ACC112 (cell line): ENCODE data around the gene SEPTIN2.
"Not testable (repeated sequence)": the region's sequence is repeated elsewhere in the genome, so short reads cannot be mapped to it uniquely, and the experiment has no call there.

Experiments used
- H2AFZ ChIP-seq: fragments of 200-600 bp; sonication (generic); one replicate; pipeline ENCODE4 v1.6.0; 2017; ENCODE audit warnings: antibody characterized with exemption, low read length; ENCODE audit not compliant: unreplicated experiment
- H3K27ac ChIP-seq: fragments of 200-600 bp; sonication (generic); 2 replicates; pipeline ENCODE4 v1.5.1; 2014; ENCODE audit warnings: low read depth, mild to moderate bottlenecking, antibody characterized with exemption, low read length, moderate library complexity
- H3K27me3 ChIP-seq: fragments of 200-600 bp; sonication (generic); 2 replicates; pipeline ENCODE4 v1.6.1; 2014; ENCODE audit warnings: mild to moderate bottlenecking, antibody characterized with exemption, low read length, moderate library complexity, mixed read lengths; ENCODE audit not compliant: insufficient read depth
- H3K36me3 ChIP-seq: fragments of 200-600 bp; sonication (generic); 2 replicates; pipeline ENCODE4 v1.6.1; 2016; ENCODE audit warnings: mild to moderate bottlenecking, antibody characterized with exemption, low read length, moderate library complexity, mixed read lengths; ENCODE audit not compliant: insufficient read depth
- H3K4me1 ChIP-seq: fragments of 200-600 bp; sonication (generic); one replicate; pipeline ENCODE4 v1.6.1; 2016; ENCODE audit warnings: low read length, mixed read lengths; ENCODE audit not compliant: insufficient read depth, unreplicated experiment, control insufficient read depth
- H3K4me3 ChIP-seq: fragments of 200-600 bp; sonication (generic); 2 replicates; pipeline ENCODE4 v1.5.1; 2014; ENCODE audit warnings: mild to moderate bottlenecking, low read depth, low read length
- H3K79me2 ChIP-seq: fragments of 200-600 bp; sonication (generic); one replicate; pipeline ENCODE4 v1.6.0; 2016; ENCODE audit warnings: low read length; ENCODE audit not compliant: control insufficient read depth, unreplicated experiment, insufficient read depth

Gene SEPTIN2

GRCh38 chr2:241363426-241363825 lies 47.7 kb downstream of the SEPTIN2 start:
- Histone ChIP-seq H3K27ac (no peak overlapping the region), H2AFZ (no peak overlapping the region), H3K4me3 (peak overlapping the region; percentile 37; the same call in 1 of the 2 replicates), H3K27me3 (no peaks in the 10 kb centered on the region), H3K4me1 (peaks cover 24% of the 10 kb centered on the region), H3K79me2 (peaks cover 73% of the 10 kb centered on the region), H3K36me3 (0 out of 2 replicates have a peak, but pooled peaks cover 5% of the 10 kb centered on the region)

- H3K4me3 ChIP-seq: no peak overlapping the region
- H3K27me3 ChIP-seq: no peaks in the 10 kb centered on the region
- no peak overlapping the region for H2AFZ ChIP-seq
- H3K27ac ChIP-seq: no peak overlapping the region
- peaks cover 18% of the 10 kb centered on the region for H3K4me1 ChIP-seq
- peaks cover 70% of the 10 kb centered on the region for H3K79me2 ChIP-seq
- 0 out of 2 replicates have a peak, but pooled peaks cover 5% of the 10 kb centered on the region for H3K36me3 ChIP-seq
These were observed 49.1 kb downstream of the SEPTIN2 start for GRCh38 chr2:241364781-241365180.

DNA sequence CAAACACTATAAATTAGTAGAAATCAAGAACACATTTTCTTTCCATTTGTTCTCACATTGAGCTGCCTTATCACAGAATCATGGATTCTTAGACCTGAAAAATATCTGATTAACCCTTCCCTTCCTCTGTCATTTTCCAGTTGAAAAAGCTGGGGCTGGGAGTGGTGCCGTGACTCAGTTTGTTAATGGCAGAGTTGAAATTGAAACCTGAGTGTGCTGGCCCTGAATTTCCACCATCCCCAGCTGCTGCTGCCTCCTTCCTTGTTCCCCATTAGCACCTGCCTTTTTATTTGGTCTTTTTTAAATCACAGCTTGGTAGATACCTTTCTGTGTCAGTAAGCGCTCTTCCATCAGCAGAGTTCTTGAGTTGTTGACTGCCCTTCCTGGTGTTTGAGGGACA lies 51.0 kb downstream of the SEPTIN2 start:
- Histone ChIP-seq H2AFZ (no peak overlapping the region), H3K79me2 (peaks cover 67% of the 10 kb centered on the region), H3K4me3 (no peak overlapping the region), H3K36me3 (0 out of 2 replicates have a peak, but pooled peaks cover 8% of the 10 kb centered on the region), H3K4me1 (peaks cover 18% of the 10 kb centered on the region), H3K27ac (no peak overlapping the region), H3K27me3 (no peaks in the 10 kb centered on the region)

DNA sequence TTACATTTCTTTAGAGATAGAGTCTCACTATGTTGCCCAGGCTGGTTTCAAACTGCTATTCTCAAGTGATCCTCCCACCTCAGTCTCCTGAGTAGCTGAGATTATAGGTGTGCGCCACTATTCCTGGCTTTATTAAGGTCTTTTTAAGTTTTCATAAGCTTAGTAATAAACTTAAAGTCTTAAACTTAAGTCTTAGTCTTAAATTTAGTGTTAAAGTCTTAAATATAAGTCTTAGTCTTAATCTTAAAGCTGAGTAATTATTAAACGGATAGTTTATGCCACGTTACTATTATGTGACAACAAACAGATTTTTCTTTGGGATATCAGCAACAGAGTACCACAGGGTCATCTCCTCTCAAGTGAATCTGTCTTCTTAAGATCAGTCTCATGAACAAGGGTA lies 52.9 kb downstream of the SEPTIN2 start:
- H3K79me2 ChIP-seq: peaks cover 69% of the 10 kb centered on the region

GRCh38 chr2:241372361-241372992 lies 56.8 kb downstream of the SEPTIN2 start:
- Histone ChIP-seq H3K36me3 (peaks cover 5% of the 10 kb centered on the region; the same call in 1 of the 2 replicates), H2AFZ (no peak overlapping the region), H3K27me3 (no peaks in the 10 kb centered on the region), H3K27ac (no peak overlapping the region), H3K4me1 (no peaks in the 10 kb centered on the region), H3K4me3 (no peak overlapping the region), H3K79me2 (peaks cover 50% of the 10 kb centered on the region)

More for the DNA sequence above, 52.9 kb downstream of the SEPTIN2 start:
- no peak overlapping the region for H2AFZ ChIP-seq
- 0 out of 2 replicates have a peak, but pooled peaks cover 8% of the 10 kb centered on the region for H3K36me3 ChIP-seq
- no peak overlapping the region for H3K4me3 ChIP-seq
- no peaks in the 10 kb centered on the region for H3K27me3 ChIP-seq
- peaks cover 7% of the 10 kb centered on the region for H3K4me1 ChIP-seq
- H3K27ac ChIP-seq: no peak overlapping the region

GRCh38 chr2:241373446-241373845 lies 57.7 kb downstream of the SEPTIN2 start:
- Histone ChIP-seq H3K79me2 (peaks cover 46% of the 10 kb centered on the region), H3K27me3 (no peaks in the 10 kb centered on the region), H3K27ac (no peak overlapping the region), H3K4me3 (no peak overlapping the region), H3K4me1 (no peaks in the 10 kb centered on the region), H2AFZ (no peak overlapping the region), H3K36me3 (peaks cover 5% of the 10 kb centered on the region; the same call in 1 of the 2 replicates)

- H3K4me3 ChIP-seq, H3K27ac ChIP-seq, H3K4me1 ChIP-seq: not testable (repeated sequence)
These were observed 58.2 kb downstream of the SEPTIN2 start for GRCh38 chr2:241373906-241374305.

GRCh38 chr2:241375300-241375699 lies 59.6 kb downstream of the SEPTIN2 start:
- Histone ChIP-seq H3K27me3 (no peaks in the 10 kb centered on the region), H3K4me3 (no peak overlapping the region), H2AFZ (no peak overlapping the region), H3K79me2 (peaks cover 35% of the 10 kb centered on the region), H3K27ac (no peak overlapping the region), H3K4me1 (peaks cover 15% of the 10 kb centered on the region), H3K36me3 (peaks cover 5% of the 10 kb centered on the region; the same call in 1 of the 2 replicates)

More at GRCh38 chr2:241373906-241374305, 58.2 kb downstream of the SEPTIN2 start:
- H2AFZ ChIP-seq, H3K27me3 ChIP-seq, H3K36me3 ChIP-seq: not testable (repeated sequence)
- peaks cover 48% of the 10 kb centered on the region for H3K79me2 ChIP-seq

DNA sequence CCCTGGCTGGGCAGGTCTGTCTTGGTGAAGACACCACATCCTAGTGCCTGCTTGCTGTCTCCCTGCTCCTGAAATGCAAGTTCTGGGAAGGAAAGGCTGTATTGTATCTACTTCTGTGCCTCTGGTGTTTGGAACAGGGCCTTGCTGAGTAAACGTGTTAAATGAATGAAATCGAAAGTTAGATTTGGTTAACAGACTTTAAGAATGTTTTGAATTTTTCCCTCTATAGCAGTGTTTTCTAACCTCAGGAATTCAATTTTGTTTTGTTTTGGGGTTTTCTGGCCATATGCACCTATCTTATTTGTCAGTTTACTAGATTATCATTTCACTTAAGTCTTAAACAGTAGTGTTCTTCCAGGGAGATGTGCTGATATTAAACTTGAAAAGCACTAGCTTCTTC lies 61.1 kb downstream of the SEPTIN2 start:
- H2AFZ ChIP-seq: no peak overlapping the region
- H3K79me2 ChIP-seq: peaks cover 32% of the 10 kb centered on the region
- no peaks in the 10 kb centered on the region for H3K27me3 ChIP-seq
- peaks cover 17% of the 10 kb centered on the region for H3K4me1 ChIP-seq
- no peak overlapping the region for H3K27ac ChIP-seq
- H3K36me3 ChIP-seq: peaks cover 3% of the 10 kb centered on the region; the same call in 1 of the 2 replicates
- H3K4me3 ChIP-seq: no peak overlapping the region

DNA sequence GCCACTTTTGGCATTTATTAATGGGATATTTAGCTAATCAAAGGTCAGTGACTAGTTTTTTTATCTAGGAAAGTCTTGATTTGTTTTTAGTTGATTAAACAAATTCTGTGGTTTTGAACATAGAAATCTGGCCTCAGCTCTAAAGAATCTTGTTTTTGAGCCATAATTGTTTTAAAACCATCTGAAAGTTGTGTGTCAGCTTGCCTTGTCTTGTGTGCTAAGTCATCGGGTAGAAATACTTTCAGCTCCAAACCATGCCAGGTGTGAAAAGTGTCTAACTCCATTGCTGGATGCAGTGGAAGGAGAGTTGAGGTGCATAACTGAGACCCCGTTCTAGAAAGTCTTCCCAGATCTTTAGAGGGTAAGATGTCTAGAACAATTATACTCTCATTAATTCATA lies 63.1 kb downstream of the SEPTIN2 start:
- H3K36me3 ChIP-seq: peaks cover 3% of the 10 kb centered on the region; the same call in 1 of the 2 replicates
- peaks cover 20% of the 10 kb centered on the region for H3K4me1 ChIP-seq
- H3K27me3 ChIP-seq: no peaks in the 10 kb centered on the region
- H3K79me2 ChIP-seq: peaks cover 33% of the 10 kb centered on the region
- no peak overlapping the region for H3K4me3 ChIP-seq
- no peak overlapping the region for H2AFZ ChIP-seq
- H3K27ac ChIP-seq: no peak overlapping the region
